ENCODE measurements around the gene FICD. TPM values are rescaled to one million over a fixed set of nuclear protein-coding genes. Genes with fewer than 3 reads are reported as not detected.

FICD gene
- total RNA-seq: 1 to 10 TPM; 5.4 to 7.4 TPM
- polyA plus RNA-seq (ENCODE audit: insufficient read length in 2 of 2): 1 to 10 TPM; 5.1 to 6.2 TPM
- long read RNA-seq, donor 1, partial matches to known transcripts: 0 of 2 reads
- long read RNA-seq, donor 1, other reads (novel, unspliced or antisense): 0 of 2 reads
- long read RNA-seq, donor 2, partial matches to known transcripts: 0 of 1 reads
- long read RNA-seq, donor 2, other reads (novel, unspliced or antisense): 0 of 1 reads
- long read RNA-seq, donor 3, partial matches to known transcripts: 0 of 2 reads
- long read RNA-seq, donor 3, other reads (novel, unspliced or antisense): 0 of 2 reads
- long read RNA-seq, donor 4: 0 reads

DNA sequence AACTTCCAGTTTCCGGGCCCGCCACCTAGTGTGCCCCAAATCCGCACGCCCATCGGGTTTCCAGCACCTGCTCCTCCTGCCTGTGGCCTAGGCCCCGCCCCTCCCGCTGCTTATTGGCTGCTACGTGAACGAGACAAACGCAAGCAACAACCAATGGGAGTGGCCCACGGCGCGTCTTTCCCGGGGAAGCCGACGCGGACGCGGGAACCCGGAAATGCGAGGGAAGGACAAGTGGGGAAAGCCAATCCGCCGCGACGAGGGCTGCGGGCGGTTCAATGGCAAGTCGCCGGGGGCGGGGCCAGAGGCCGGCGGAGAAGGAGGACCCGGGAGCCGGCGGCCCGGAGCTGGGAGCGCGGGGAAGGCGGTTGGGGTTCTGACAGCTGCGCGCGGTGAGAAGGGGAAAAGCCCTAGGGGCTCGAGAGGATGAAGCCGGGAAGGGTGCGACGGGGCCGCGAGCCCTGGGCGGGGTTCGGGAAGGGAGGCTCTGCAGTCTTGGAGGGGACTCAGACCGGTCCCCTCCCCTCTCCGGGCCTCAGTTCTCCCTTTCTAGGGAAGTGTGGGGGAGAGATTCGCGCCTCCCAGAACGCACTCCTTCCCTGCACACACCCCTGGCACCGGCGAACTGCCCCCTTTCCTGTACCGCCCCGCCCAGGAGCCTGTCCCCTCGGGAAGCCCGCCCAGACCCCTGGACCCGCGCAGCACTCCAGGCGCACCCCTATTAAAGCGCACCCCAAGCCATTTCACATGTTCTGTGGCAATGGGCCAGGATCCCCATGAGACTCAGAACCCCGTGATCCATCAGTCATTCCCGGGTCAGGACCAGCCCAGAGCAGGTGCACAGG lies at the start of gene FICD:
Gene FICD (plus strand): TSS at position 305 of the 842 bp plus-strand sequence. CDS start 1,696 bp downstream, outside the sequence.
- Histone ChIP-seq H3K9me3 (ENCODE audit: control insufficient read depth, insufficient read depth, low read length) (no peaks in the 10 kb centered on the region), H3K36me3 (ENCODE audit: control insufficient read depth, insufficient read depth, low read length) (peaks cover 35% of the 10 kb centered on the region), H3K4me3 (ENCODE audit: low read depth, low read length) (peak within 1 kb of the TSS; percentile 89), H3K27ac (ENCODE audit: low read depth, low read length) (peak within 1 kb of the TSS; percentile 25), H3K27me3 (ENCODE audit: control insufficient read depth, insufficient read depth, low read length) (no peaks in the 10 kb centered on the region), H3K4me1 (ENCODE audit: control insufficient read depth, insufficient read depth, low read length) (peaks cover 31% of the 10 kb centered on the region)
- peak; percentile 96 to 100 (median 99) for DNase-seq (ENCODE audit: low read depth in 4 of 6, low spot score in 6 of 6)
- under 1% methylated on average over 61 of the region's 67 CpGs for WGBS (ENCODE audit: insufficient coverage)

DNA sequence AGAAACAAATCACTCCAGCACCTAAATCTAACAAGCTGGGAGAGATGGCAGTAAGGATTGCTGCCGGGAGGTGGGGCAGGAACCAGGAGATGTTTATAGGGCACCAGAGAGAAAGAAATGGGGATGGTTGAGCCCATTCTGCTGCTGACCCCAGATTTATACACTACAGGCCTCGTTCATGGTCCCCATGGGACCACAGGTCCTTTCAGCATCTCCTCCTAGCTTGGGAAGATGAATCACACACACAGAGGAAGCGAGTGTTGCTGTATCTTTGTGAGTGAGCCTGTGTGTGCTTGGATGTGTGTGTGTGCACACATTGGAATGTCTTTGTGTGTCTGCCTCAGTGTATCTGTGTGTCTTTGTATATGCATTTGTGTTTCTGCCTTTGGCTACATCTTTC lies 49.7 kb upstream of the FICD start:
- H3K4me1 ChIP-seq (ENCODE audit: control insufficient read depth, insufficient read depth, low read length): no peaks in the 10 kb centered on the region
- H3K4me3 ChIP-seq (ENCODE audit: low read depth, low read length): no peak overlapping the region
- no peak for DNase-seq (ENCODE audit: low read depth in 4 of 6, low spot score in 6 of 6)
- WGBS (ENCODE audit: insufficient coverage): 80% methylated on average over 1 of the region's 3 CpGs
- no peak overlapping the region for H3K27ac ChIP-seq (ENCODE audit: low read depth, low read length)
- no peaks in the 10 kb centered on the region for H3K9me3 ChIP-seq (ENCODE audit: control insufficient read depth, insufficient read depth, low read length)
- H3K36me3 ChIP-seq (ENCODE audit: control insufficient read depth, insufficient read depth, low read length): no peaks in the 10 kb centered on the region
- no peaks in the 10 kb centered on the region for H3K27me3 ChIP-seq (ENCODE audit: control insufficient read depth, insufficient read depth, low read length)

DNA sequence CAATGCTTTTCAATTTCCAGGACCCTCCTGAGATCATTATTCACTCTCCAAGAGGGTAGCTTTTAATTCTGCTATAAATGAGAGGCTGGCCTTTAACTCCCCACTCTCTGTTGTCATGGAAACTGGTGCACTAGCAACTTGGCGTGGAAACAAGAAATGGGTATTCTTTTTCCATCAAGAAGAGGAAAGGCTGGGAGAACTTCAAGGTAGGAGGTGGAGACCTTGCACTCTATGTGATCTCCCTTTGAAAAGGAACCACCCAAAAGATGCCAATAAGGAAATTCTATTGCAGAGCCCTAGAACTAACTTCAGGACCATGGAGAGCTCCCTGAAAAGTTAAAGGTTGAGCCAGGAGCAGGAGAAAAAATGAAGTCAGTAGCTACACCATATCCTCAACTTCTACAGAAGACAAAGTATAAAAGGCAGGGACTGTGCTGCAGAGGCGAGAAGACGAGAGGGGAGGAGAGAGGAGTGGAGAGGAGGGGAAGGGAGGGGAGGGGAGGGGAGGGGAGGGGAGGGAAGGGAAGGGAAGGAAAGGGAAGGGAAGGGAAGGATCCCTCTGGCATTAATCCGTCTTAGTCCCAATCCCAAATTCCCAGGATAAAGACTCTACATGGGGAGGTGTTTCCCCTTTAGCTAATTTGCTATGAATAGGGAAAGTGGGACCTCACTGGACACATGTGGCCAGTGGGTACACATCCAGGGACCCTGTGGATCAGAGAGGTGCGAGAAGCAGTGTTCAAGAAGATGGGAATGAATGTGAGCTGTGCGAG lies 46.7 kb upstream of the FICD start:
- Histone ChIP-seq H3K9me3 (ENCODE audit: control insufficient read depth, insufficient read depth, low read length) (no peaks in the 10 kb centered on the region), H3K4me3 (ENCODE audit: low read depth, low read length) (no peak overlapping the region), H3K27ac (ENCODE audit: low read depth, low read length) (no peak overlapping the region), H3K27me3 (ENCODE audit: control insufficient read depth, insufficient read depth, low read length) (no peaks in the 10 kb centered on the region), H3K4me1 (ENCODE audit: control insufficient read depth, insufficient read depth, low read length) (no peaks in the 10 kb centered on the region), H3K36me3 (ENCODE audit: control insufficient read depth, insufficient read depth, low read length) (no peaks in the 10 kb centered on the region)
- peak in 2 of 6 donors; percentile 61 to 90 for DNase-seq (ENCODE audit: low read depth in 4 of 6, low spot score in 6 of 6)
- 100% methylated on average over 2 of the region's 6 CpGs for WGBS (ENCODE audit: insufficient coverage)

DNA sequence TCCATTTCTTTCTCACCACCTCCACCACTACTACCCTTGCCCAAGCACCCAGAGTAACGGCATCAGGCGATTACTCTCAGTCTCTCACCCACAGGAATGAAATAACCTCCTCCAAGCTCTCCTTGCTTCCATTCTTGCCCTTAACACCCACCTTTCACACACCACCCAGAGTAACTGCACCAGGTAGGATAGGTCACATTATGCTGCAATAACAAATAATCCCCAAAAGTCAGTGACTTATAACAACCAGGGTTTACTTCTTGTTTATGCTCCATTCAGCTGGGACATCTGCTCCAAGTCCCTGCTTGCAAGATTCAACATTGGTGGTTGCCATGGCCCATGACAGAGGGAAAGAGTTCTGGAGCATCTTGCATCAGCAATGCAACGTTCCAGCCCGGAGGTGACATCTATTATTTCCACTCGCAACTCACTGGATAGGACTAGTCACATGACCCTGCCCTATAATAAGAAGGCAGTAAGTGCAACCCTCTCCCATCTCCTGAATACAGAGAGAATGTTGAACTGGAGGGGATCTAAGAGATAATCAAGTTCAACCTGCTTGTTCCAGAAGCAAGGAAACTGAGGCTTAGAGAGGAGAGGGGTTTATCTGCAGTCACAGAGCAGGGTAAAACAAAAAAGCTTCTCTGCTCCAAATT lies 41.5 kb upstream of the FICD start:
- no peak overlapping the region for H3K27ac ChIP-seq (ENCODE audit: low read depth, low read length)
- H3K4me1 ChIP-seq (ENCODE audit: control insufficient read depth, insufficient read depth, low read length): no peaks in the 10 kb centered on the region
- no peak for DNase-seq (ENCODE audit: low read depth in 4 of 6, low spot score in 6 of 6)
- no peaks in the 10 kb centered on the region for H3K27me3 ChIP-seq (ENCODE audit: control insufficient read depth, insufficient read depth, low read length)
- H3K9me3 ChIP-seq (ENCODE audit: control insufficient read depth, insufficient read depth, low read length): no peaks in the 10 kb centered on the region
- H3K36me3 ChIP-seq (ENCODE audit: control insufficient read depth, insufficient read depth, low read length): no peaks in the 10 kb centered on the region
- WGBS (ENCODE audit: insufficient coverage): 100% methylated on average over 2 of the region's 5 CpGs
- no peak overlapping the region for H3K4me3 ChIP-seq (ENCODE audit: low read depth, low read length)

DNA sequence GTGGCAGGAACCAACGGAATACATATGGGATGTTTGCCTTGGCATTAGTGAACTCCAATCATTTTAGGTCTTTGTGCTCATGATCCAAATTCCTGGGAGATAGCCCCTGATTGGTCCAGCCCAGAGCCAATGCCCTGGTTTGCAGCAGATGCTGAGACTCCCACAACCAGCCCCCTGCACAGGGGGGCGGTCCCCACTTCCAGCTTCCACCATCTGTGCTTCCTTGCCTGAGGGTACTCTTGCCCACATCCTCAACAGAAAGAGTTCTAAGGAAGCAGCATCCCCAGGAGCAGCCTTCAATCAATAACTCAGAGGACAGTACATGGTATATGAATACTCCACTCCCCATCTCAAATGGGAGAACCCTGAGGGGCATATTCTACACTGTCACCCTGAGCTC lies 39.7 kb upstream of the FICD start:
- no peaks in the 10 kb centered on the region for H3K27me3 ChIP-seq (ENCODE audit: control insufficient read depth, insufficient read depth, low read length)
- no peak overlapping the region for H3K4me3 ChIP-seq (ENCODE audit: low read depth, low read length)
- DNase-seq (ENCODE audit: low read depth in 4 of 6, low spot score in 6 of 6): peak in 1 of 6 donors; percentile 30
- no peaks in the 10 kb centered on the region for H3K9me3 ChIP-seq (ENCODE audit: control insufficient read depth, insufficient read depth, low read length)
- WGBS (ENCODE audit: insufficient coverage): 77% methylated on average over 2 of the region's 2 CpGs
- no peaks in the 10 kb centered on the region for H3K4me1 ChIP-seq (ENCODE audit: control insufficient read depth, insufficient read depth, low read length)
- H3K36me3 ChIP-seq (ENCODE audit: control insufficient read depth, insufficient read depth, low read length): no peaks in the 10 kb centered on the region
- no peak overlapping the region for H3K27ac ChIP-seq (ENCODE audit: low read depth, low read length)

DNA sequence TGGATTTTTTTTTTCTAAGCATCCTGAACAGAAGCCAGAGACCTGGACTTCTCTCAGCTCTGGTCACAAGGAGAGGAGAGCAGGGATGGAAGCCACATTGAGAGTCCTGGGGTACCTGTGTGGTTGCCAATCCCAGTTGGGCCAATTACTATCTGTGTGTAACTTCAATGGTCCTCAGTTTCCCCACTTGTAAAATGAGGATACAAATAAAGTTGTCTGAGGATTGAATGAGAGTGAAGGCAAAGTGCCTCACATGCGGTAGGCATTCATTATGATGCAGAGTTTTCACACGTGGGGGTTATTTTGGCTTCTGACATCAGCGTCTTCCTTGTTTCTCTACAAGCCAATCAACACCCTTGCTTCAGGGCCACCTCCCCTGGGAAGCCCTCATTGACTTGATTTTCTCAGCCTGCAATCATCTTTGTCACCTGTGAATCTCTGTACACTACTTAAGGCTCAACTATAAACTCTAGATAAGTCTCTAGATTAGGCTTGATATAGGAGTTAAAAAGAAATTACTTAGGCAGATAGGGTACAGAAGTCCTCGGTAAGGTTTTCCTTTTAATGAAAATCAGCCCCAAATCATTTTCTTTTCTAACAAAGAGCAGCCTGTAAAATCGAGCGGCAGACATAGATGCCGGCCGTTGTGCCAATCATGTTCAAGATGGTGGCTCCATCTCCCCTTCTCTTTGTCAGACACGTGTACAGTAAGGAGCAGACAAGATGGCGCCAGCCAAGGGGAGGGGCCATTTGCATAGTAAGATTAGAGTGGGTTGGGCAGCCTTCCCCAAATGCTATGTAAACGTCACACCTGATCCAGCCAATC lies 37.8 kb upstream of the FICD start:
- WGBS (ENCODE audit: insufficient coverage): 74% methylated on average over 3 of the region's 11 CpGs
- Histone ChIP-seq H3K36me3 (ENCODE audit: control insufficient read depth, insufficient read depth, low read length) (no peaks in the 10 kb centered on the region), H3K4me1 (ENCODE audit: control insufficient read depth, insufficient read depth, low read length) (no peaks in the 10 kb centered on the region), H3K27me3 (ENCODE audit: control insufficient read depth, insufficient read depth, low read length) (no peaks in the 10 kb centered on the region), H3K9me3 (ENCODE audit: control insufficient read depth, insufficient read depth, low read length) (no peaks in the 10 kb centered on the region), H3K4me3 (ENCODE audit: low read depth, low read length) (no peak overlapping the region), H3K27ac (ENCODE audit: low read depth, low read length) (no peak overlapping the region)
- no peak for DNase-seq (ENCODE audit: low read depth in 4 of 6, low spot score in 6 of 6)

DNA sequence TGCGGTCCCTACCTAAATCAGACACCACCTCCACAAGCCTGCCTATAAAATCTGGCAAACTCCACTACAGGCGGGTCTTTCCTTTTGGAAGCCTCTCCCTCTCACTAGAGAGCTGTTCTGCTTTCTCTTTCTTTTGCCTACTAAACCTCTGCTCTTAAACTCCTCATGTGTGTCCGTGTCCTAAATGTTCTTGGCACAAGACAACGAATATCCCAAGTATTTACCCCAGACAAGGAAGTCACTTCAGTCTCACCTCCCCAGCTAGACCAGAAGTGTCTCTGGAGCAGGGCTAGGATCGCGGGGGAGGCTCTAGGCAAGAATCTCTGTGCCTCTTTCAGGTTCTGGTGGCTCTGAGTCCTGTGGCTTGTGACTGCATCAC lies 37.2 kb upstream of the FICD start:
- Histone ChIP-seq H3K36me3 (ENCODE audit: control insufficient read depth, insufficient read depth, low read length) (no peaks in the 10 kb centered on the region), H3K9me3 (ENCODE audit: control insufficient read depth, insufficient read depth, low read length) (no peaks in the 10 kb centered on the region), H3K4me3 (ENCODE audit: low read depth, low read length) (no peak overlapping the region), H3K27ac (ENCODE audit: low read depth, low read length) (no peak overlapping the region), H3K27me3 (ENCODE audit: control insufficient read depth, insufficient read depth, low read length) (no peaks in the 10 kb centered on the region), H3K4me1 (ENCODE audit: control insufficient read depth, insufficient read depth, low read length) (no peaks in the 10 kb centered on the region)
- WGBS (ENCODE audit: insufficient coverage): 92% methylated on average over 6 of the region's 6 CpGs
- DNase-seq (ENCODE audit: low read depth in 4 of 6, low spot score in 6 of 6): no peak

DNA sequence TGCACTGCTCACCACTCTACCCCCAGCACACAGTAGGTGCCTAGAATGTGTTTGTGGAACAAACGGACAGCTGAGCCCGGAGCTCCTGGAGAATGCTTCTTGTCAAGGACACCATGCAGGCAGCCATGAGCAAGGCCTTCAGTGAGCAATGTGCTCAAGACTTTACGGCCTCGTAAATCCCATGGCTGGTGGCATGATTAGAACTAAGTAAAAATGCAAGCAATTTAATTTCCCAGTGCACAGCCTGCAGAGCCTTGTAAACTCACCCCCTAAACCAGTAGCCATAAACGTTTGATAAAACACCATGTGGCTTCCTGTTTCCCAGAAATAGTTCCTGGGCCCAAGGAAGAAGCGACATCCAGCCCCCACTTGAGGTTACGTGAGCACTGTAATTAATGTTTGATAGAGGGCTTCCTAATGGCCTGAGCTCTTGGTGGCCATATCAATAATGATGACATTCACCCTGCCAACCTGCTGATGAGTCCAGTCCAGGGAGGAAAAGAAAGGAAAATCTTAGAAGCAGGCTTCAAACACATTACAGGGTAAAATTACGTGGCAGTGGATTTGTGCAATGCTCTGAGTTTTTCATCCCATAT lies 36.4 kb upstream of the FICD start:
- DNase-seq (ENCODE audit: low read depth in 4 of 6, low spot score in 6 of 6): no peak
- Histone ChIP-seq H3K27ac (ENCODE audit: low read depth, low read length) (no peak overlapping the region), H3K36me3 (ENCODE audit: control insufficient read depth, insufficient read depth, low read length) (no peaks in the 10 kb centered on the region), H3K27me3 (ENCODE audit: control insufficient read depth, insufficient read depth, low read length) (no peaks in the 10 kb centered on the region), H3K4me1 (ENCODE audit: control insufficient read depth, insufficient read depth, low read length) (no peaks in the 10 kb centered on the region), H3K4me3 (ENCODE audit: low read depth, low read length) (no peak overlapping the region), H3K9me3 (ENCODE audit: control insufficient read depth, insufficient read depth, low read length) (no peaks in the 10 kb centered on the region)
- 71% methylated on average over 4 of the region's 8 CpGs for WGBS (ENCODE audit: insufficient coverage)
